Right kidney (tissue), 9 donors: ENCODE data around the gene ACP1.
A peak's percentile ranks its signal among the peaks of the same experiment; 100 is the strongest.

Experiments
- DNase-seq: peaks from one replicate; pipeline ENCODE4 v3.0.0-alpha.2; 2016
- long read RNA-seq, 8 donors: transcript quantifications; one replicate each; lab custom pipeline, GENCODE V29; 2026

The ACP1 gene
- long read RNA-seq, donor 1, transcript ACP1-202 (6 exons, 1,552 nt): minor isoform, 32 of 115 reads
- long read RNA-seq, donor 1, transcript ACP1-205 (3 exons, 703 nt): minor isoform, 7 of 115 reads
- long read RNA-seq, donor 1, transcript ACP1-209 (7 exons, 577 nt): minor isoform, 17 of 115 reads
- long read RNA-seq, donor 1, transcript ACP1-201 (6 exons, 1,549 nt): major isoform, 48 of 115 reads
- long read RNA-seq, donor 1, partial matches to known transcripts: 6 of 115 reads
- long read RNA-seq, donor 1, other reads (novel, unspliced or antisense): 0 of 115 reads
- long read RNA-seq, donor 2, transcript ACP1-202 (6 exons, 1,552 nt): minor isoform, 30 of 86 reads
- long read RNA-seq, donor 2, transcript ACP1-201 (6 exons, 1,549 nt): major isoform, 32 of 86 reads
- long read RNA-seq, donor 2, partial matches to known transcripts: 17 of 86 reads
- long read RNA-seq, donor 2, other reads (novel, unspliced or antisense): 0 of 86 reads
- long read RNA-seq, donor 3, transcript ACP1-201 (6 exons, 1,549 nt): major isoform, 19 of 48 reads
- long read RNA-seq, donor 3, transcript ACP1-202 (6 exons, 1,552 nt): minor isoform, 13 of 48 reads
- long read RNA-seq, donor 3, transcript ACP1-209 (7 exons, 577 nt): minor isoform, 7 of 48 reads
- long read RNA-seq, donor 3, partial matches to known transcripts: 0 of 48 reads
- long read RNA-seq, donor 3, other reads (novel, unspliced or antisense): 0 of 48 reads
- long read RNA-seq, donor 4, transcript ACP1-205 (3 exons, 703 nt): minor isoform, 7 of 90 reads
- long read RNA-seq, donor 4, transcript ACP1-202 (6 exons, 1,552 nt): minor isoform, 29 of 90 reads
- long read RNA-seq, donor 4, transcript ACP1-209 (7 exons, 577 nt): minor isoform, 8 of 90 reads
- long read RNA-seq, donor 4, transcript ACP1-201 (6 exons, 1,549 nt): major isoform, 40 of 90 reads
- long read RNA-seq, donor 4, partial matches to known transcripts: 0 of 90 reads
- long read RNA-seq, donor 4, other reads (novel, unspliced or antisense): 0 of 90 reads
- long read RNA-seq, donor 5, transcript ACP1-209 (7 exons, 577 nt): minor isoform, 6 of 113 reads
- long read RNA-seq, donor 5, transcript ACP1-201 (6 exons, 1,549 nt): major isoform, 62 of 113 reads
- long read RNA-seq, donor 5, transcript ACP1-202 (6 exons, 1,552 nt): minor isoform, 42 of 113 reads
- long read RNA-seq, donor 5, partial matches to known transcripts: 0 of 113 reads
- long read RNA-seq, donor 5, other reads (novel, unspliced or antisense): 0 of 113 reads
- long read RNA-seq, donor 6, transcript ACP1-209 (7 exons, 577 nt): minor isoform, 12 of 97 reads
- long read RNA-seq, donor 6, transcript ACP1-202 (6 exons, 1,552 nt): minor isoform, 38 of 97 reads
- long read RNA-seq, donor 6, transcript ACP1-201 (6 exons, 1,549 nt): major isoform, 41 of 97 reads
- long read RNA-seq, donor 6, partial matches to known transcripts: 0 of 97 reads
- long read RNA-seq, donor 6, other reads (novel, unspliced or antisense): 0 of 97 reads
- long read RNA-seq, donor 7, transcript ACP1-209 (7 exons, 577 nt): minor isoform, 19 of 163 reads
- long read RNA-seq, donor 7, transcript ACP1-202 (6 exons, 1,552 nt): minor isoform, 50 of 163 reads
- long read RNA-seq, donor 7, transcript ACP1-205 (3 exons, 703 nt): minor isoform, 5 of 163 reads
- long read RNA-seq, donor 7, transcript ACP1-201 (6 exons, 1,549 nt): major isoform, 72 of 163 reads
- long read RNA-seq, donor 7, partial matches to known transcripts: 12 of 163 reads
- long read RNA-seq, donor 7, other reads (novel, unspliced or antisense): 0 of 163 reads
- long read RNA-seq, donor 8, transcript ACP1-201 (6 exons, 1,549 nt): major isoform, 47 of 106 reads
- long read RNA-seq, donor 8, transcript ACP1-209 (7 exons, 577 nt): minor isoform, 11 of 106 reads
- long read RNA-seq, donor 8, transcript ACP1-202 (6 exons, 1,552 nt): minor isoform, 39 of 106 reads
- long read RNA-seq, donor 8, partial matches to known transcripts: 0 of 106 reads
- long read RNA-seq, donor 8, other reads (novel, unspliced or antisense): 0 of 106 reads

GRCh38 chr2:264493-265468 lies at the start of gene ACP1:
Gene ACP1, plus strand, starts transcription at chr2:264947. Its CDS starts 18 bp downstream, at chr2:264965.
- peak; percentile 93 for DNase-seq

- DNase-seq: no peak
Measured at GRCh38 chr2:216068-216467, 48.7 kb upstream of the ACP1 start.

- no peak for DNase-seq
Measured at GRCh38 chr2:223451-223850, 41.3 kb upstream of the ACP1 start.

DNA sequence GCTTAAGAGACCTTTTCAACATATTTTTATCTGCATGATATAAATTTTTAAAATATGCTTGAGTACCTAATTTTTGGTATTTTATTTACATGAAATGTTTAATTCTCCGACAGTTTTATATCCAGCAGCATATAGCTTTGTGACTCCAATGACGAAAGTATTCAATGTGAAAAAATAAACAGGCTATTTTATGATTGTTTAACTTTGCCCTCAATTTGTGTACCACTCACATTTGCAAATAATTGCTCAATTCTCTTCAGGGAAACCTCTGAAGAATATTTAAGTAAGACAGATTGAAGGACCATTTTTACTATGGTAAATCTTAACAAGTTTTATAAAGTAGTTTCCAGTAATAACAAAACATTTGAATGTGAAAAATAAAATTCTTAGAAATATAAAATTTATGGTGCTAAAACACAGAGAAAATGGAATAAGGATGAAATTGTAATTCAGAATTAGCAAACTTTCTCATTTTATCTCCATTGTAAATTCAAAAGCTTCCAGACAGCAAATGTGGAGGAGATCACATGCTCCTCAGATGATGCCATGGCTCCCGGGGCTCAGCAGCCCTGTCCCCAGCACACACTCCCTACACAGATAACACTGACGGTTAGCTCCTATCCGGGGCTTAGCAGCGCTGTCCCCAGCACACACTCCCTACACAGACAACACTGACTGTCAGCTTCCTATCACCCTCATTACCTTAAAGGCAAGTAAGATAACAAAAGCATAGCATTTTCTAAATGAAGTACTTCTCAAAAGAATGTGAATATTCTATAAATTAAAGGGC lies 40.6 kb upstream of the ACP1 start:
- DNase-seq: no peak

- DNase-seq: no peak
Measured at GRCh38 chr2:228115-228514, 36.6 kb upstream of the ACP1 start.

GRCh38 chr2:228518-229278 lies 36.0 kb upstream of the ACP1 start:
- DNase-seq: no peak

- DNase-seq: no peak
Measured at GRCh38 chr2:231521-232185, 33.1 kb upstream of the ACP1 start.

GRCh38 chr2:233030-233429 lies 31.7 kb upstream of the ACP1 start:
- no peak for DNase-seq

GRCh38 chr2:234421-234820 lies 30.3 kb upstream of the ACP1 start:
- DNase-seq: no peak

DNA sequence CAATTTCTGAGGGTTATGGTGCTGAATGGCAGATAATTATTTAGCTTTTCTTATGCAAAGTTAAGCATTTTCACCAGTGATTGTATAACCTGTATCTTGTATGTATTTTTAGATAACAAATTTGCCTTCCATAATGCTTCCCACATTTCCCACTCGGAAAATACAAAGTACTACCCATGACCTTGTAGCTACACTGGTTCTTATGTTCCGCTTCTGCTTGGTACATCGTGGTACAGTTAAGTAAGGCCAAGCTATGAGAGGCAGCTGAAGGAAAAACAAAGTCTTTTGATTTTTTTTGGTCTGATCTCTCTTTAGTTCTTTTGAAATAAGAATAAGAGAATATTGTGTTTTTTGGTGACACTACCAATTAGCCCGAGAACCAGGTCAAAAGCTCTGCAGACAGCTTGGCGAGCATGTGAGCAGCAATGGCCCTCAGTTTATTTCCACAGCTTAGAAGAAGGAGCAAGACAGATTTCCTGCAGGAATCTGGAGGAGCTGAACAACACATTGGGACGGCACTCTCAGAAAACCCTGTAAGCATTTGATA lies 27.7 kb upstream of the ACP1 start:
- no peak for DNase-seq

GRCh38 chr2:237878-238277 lies 26.9 kb upstream of the ACP1 start:
- DNase-seq: peak; percentile 23

- DNase-seq: no peak
Measured at GRCh38 chr2:238431-238830, 26.3 kb upstream of the ACP1 start.

- DNase-seq: no peak
Measured at GRCh38 chr2:238869-239268, 25.9 kb upstream of the ACP1 start.

GRCh38 chr2:244547-244946 lies 20.2 kb upstream of the ACP1 start:
- DNase-seq: no peak

GRCh38 chr2:246489-247144 lies 18.1 kb upstream of the ACP1 start:
- peak; percentile 19 for DNase-seq

DNA sequence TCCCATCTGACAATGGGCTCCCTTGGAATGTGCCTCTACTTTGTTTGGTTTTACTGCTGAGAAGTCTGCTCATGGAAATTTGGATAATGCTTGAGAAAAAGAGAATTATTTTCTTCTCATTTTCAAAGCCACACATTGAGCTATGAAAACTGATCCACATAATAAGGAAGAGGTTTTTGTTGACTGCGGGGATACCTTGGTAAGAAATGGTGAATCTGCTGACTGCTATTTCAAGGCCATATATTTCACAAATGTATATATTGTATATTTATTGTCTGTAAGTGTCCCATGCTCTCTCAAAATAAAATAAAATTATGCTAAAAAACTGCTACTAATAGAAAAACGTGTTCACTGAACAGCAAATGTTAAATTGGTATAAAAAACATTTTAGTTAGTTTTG lies 16.0 kb upstream of the ACP1 start:
- DNase-seq: no peak
